Loucy (cell line): ENCODE measurements around the gene ENHO.

Experiments used
- H2AFZ ChIP-seq: fragments of 200-600 bp; sonication (generic); 2 replicates; pipeline ENCODE4 v1.6.0; 2016; ENCODE audit warnings: antibody characterized with exemption, mild to moderate bottlenecking, low read length, moderate library complexity
- H3F3A ChIP-seq: fragments of 200-600 bp; 2 replicates; pipeline ENCODE4 v1.6.0; 2016; ENCODE audit warnings: antibody characterized with exemption, low read depth, mild to moderate bottlenecking
- H3K27me3 ChIP-seq: fragments of 200-600 bp; sonication (generic); 2 replicates; pipeline ENCODE4 v1.6.1; 2014; ENCODE audit warnings: low read length, mild to moderate bottlenecking; ENCODE audit not compliant: insufficient read depth, poor library complexity, severe bottlenecking
- H3K36me3 ChIP-seq: fragments of 200-600 bp; sonication (generic); 2 replicates; pipeline ENCODE4 v1.6.1; 2016; ENCODE audit warnings: low read length; ENCODE audit not compliant: insufficient read depth
- H3K4me1 ChIP-seq: fragments of 200-600 bp; sonication (generic); 2 replicates; pipeline ENCODE4 v1.5.1; 2014; ENCODE audit warnings: low read length, mild to moderate bottlenecking; ENCODE audit not compliant: insufficient read depth, poor library complexity, severe bottlenecking
- H3K4me2 ChIP-seq: fragments of 200-600 bp; sonication (generic); 2 replicates; pipeline ENCODE4 v1.6.0; 2014; ENCODE audit warnings: antibody characterized with exemption, low read length, low read depth, mild to moderate bottlenecking; ENCODE audit not compliant: poor library complexity, severe bottlenecking
- H3K4me3 ChIP-seq: fragments of 200-600 bp; sonication (generic); 2 replicates; pipeline ENCODE4 v1.5.1; 2014; ENCODE audit warnings: low read length, mild to moderate bottlenecking, mixed read lengths; ENCODE audit not compliant: poor library complexity, severe bottlenecking
- H3K79me2 ChIP-seq: fragments of 200-600 bp; sonication (generic); 2 replicates; pipeline ENCODE4 v1.6.1; 2014; ENCODE audit warnings: low read length; ENCODE audit not compliant: insufficient read depth
- H3K9ac ChIP-seq: fragments of 200-600 bp; sonication (generic); 2 replicates; pipeline ENCODE4 v1.6.0; 2014; ENCODE audit warnings: mild to moderate bottlenecking, low read depth, low read length, moderate library complexity; ENCODE audit not compliant: poor library complexity, severe bottlenecking
- H3K9me2 ChIP-seq: fragments of 200-600 bp; sonication (generic); replicated peaks from 2 replicates; pipeline ENCODE4 v1.6.1; 2016; ENCODE audit warnings: low read depth, low read length, mixed read lengths
- H3K9me3 ChIP-seq: fragments of 200-600 bp; sonication (generic); 2 replicates; pipeline ENCODE4 v1.6.1; 2014; ENCODE audit warnings: mild to moderate bottlenecking, antibody characterized with exemption, low read length, low read depth; ENCODE audit not compliant: insufficient read depth
- H4K20me1 ChIP-seq: fragments of 200-600 bp; sonication (generic); 2 replicates; pipeline ENCODE4 v1.6.0; 2014; ENCODE audit warnings: antibody characterized with exemption, low read length, mild to moderate bottlenecking; ENCODE audit not compliant: insufficient read depth, poor library complexity, severe bottlenecking
- EZH2phosphoT487 ChIP-seq: fragments of 200-600 bp; IDR thresholded peaks from 2 replicates; pipeline ENCODE4 v1.6.1; 2018; ENCODE audit warnings: antibody characterized with exemption, mild to moderate bottlenecking, moderate library complexity, borderline replicate concordance
- TF ChIP-seq, protein P1 (sequence below): fragments of 200-600 bp; sonication (generic); conservative IDR thresholded peaks from 2 replicates; pipeline ENCODE4 v1.5.1; 2014; ENCODE audit warnings: mild to moderate bottlenecking, antibody characterized with exemption, low read length

ENHO gene

DNA sequence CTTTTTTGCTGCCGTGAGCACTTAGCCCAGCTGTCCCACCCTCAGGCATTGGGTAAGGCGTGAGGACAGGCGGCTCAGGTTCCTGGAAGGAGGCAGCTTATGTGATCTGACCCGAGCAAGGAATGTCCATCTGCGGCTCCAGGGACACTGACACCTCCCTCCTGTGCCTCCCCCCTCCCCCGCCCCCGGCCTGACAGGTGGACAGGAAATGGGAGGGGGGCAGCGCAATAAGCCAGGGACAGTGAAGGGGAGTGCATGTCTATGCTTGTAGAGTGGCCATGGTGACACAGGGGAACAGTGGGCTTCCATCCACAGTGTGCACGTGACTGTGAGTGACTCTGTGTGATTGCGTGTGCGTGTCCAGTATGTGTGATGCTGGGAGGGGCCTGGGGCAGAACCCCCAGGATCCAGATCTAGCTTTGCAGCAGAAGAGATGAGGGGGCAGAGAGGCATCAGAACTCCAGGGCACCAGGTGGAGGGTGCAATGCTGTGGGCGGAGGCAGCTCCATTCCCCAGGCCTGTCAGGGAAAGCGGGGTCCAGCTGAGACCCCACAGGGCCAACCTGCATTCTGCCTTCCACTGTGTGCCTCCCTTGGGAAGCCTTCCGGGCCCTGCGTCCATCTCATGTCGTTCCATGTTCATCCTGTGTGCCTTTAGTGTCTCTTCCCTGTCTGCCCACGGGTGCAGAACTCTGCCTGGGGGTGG is 36.3 kb upstream of the ENHO start:
- no peak overlapping the region for H3K4me2 ChIP-seq
- no peaks in the 10 kb centered on the region for H3F3A ChIP-seq
- no peaks in the 10 kb centered on the region for H3K9me3 ChIP-seq
- TF ChIP-seq, protein P1, sequence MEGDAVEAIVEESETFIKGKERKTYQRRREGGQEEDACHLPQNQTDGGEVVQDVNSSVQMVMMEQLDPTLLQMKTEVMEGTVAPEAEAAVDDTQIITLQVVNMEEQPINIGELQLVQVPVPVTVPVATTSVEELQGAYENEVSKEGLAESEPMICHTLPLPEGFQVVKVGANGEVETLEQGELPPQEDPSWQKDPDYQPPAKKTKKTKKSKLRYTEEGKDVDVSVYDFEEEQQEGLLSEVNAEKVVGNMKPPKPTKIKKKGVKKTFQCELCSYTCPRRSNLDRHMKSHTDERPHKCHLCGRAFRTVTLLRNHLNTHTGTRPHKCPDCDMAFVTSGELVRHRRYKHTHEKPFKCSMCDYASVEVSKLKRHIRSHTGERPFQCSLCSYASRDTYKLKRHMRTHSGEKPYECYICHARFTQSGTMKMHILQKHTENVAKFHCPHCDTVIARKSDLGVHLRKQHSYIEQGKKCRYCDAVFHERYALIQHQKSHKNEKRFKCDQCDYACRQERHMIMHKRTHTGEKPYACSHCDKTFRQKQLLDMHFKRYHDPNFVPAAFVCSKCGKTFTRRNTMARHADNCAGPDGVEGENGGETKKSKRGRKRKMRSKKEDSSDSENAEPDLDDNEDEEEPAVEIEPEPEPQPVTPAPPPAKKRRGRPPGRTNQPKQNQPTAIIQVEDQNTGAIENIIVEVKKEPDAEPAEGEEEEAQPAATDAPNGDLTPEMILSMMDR = no peak
- no peak for TF ChIP-seq EZH2phosphoT487
- no peaks in the 10 kb centered on the region for H3K79me2 ChIP-seq
- no peak overlapping the region for H3K9ac ChIP-seq
- no peaks in the 10 kb centered on the region for H4K20me1 ChIP-seq
- no peaks in the 10 kb centered on the region for H3K36me3 ChIP-seq
- H3K27me3 ChIP-seq = no peaks in the 10 kb centered on the region
- H3K9me2 ChIP-seq = no peaks in the 10 kb centered on the region
- H3K4me3 ChIP-seq = no peak overlapping the region
- H2AFZ ChIP-seq = no peak overlapping the region
- no peaks in the 10 kb centered on the region for H3K4me1 ChIP-seq

DNA sequence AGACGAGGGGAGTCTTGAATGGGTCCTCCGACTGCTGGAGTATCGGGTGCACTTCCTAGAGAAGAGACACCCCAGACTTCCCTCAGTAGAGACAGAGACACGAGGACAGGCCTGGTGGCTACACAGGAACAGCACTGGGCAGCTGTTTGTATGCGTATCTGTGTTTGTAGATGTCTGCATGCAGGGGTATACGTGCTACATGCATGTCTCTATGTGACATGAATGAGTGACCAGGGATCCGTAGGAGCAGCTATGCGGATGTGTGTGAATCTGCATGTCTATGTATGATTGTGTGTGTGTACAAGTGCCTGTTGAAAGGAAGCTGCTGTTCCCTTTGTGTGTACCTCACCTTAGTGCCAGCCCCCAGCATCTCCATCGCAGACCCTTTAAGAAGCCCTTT is 35.6 kb upstream of the ENHO start:
- Histone ChIP-seq H3K4me2 (no peak overlapping the region), H3K79me2 (no peaks in the 10 kb centered on the region), H4K20me1 (no peaks in the 10 kb centered on the region), H2AFZ (no peak overlapping the region), H3K9me2 (no peaks in the 10 kb centered on the region), H3K9me3 (no peaks in the 10 kb centered on the region), H3F3A (no peaks in the 10 kb centered on the region), H3K4me1 (no peaks in the 10 kb centered on the region), H3K4me3 (no peak overlapping the region), H3K27me3 (no peaks in the 10 kb centered on the region), H3K36me3 (no peaks in the 10 kb centered on the region), H3K9ac (no peak overlapping the region)
- no peak for TF ChIP-seq EZH2phosphoT487
- TF ChIP-seq, protein P1 = no peak

DNA sequence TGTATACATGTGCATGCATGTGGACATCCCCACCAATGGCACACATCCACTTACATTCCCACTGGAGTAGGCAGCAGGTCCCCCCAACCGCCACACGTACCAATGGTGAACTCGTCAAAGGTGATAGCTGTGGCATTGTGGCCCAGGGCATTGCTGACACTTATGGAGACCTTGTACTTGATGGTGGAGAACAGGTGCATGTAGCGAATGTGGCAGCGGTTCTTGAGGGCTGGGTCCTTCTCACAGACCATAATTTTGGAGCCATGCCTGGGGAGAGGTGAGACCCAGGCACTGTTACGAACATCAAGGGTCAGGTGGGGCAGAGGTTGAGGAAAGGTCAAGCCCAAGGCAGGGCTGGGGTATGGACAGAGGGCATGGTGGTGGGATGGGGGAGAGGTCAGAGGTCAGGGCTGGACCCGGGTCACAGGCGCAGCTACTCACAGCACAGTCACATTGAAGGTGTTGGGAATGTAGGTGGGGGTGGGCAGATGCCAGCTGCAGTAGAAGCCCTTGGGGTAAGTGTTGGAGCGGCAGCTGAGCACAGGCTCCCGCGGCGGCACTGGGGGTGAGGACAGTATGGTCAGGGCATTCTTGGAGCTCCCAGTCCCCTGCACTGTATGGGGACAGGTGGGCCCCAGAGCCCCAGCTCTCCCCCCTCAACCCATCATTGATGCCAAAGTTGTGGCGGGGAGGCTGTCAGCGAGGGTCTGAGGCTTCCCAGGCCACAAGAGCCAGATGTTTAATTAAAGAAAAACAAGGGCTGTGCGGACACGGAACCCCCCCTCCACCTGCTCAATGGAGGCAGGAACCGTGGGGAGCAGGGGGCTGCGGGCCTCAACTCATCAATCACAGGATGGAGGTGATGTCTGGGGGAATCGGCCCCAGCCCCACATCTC is 34.9 kb upstream of the ENHO start:
- no peaks in the 10 kb centered on the region for H3K4me1 ChIP-seq
- H2AFZ ChIP-seq = no peak overlapping the region
- no peak overlapping the region for H3K4me2 ChIP-seq
- H3K9me3 ChIP-seq = no peaks in the 10 kb centered on the region
- no peaks in the 10 kb centered on the region for H3K27me3 ChIP-seq
- no peak overlapping the region for H3K4me3 ChIP-seq
- H3K79me2 ChIP-seq = no peaks in the 10 kb centered on the region
- H3K36me3 ChIP-seq = no peaks in the 10 kb centered on the region
- no peaks in the 10 kb centered on the region for H3K9me2 ChIP-seq
- TF ChIP-seq, protein P1 = no peak
- TF ChIP-seq EZH2phosphoT487 = no peak
- no peak overlapping the region for H3K9ac ChIP-seq
- no peaks in the 10 kb centered on the region for H3F3A ChIP-seq
- H4K20me1 ChIP-seq = no peaks in the 10 kb centered on the region
